ENCODE measurements around the gene CREBL2. TPM values are rescaled to one million over a fixed set of nuclear protein-coding genes. Genes with fewer than 3 reads are reported as not detected.
"Not testable (repeated sequence)": the region's sequence is repeated elsewhere in the genome, so short reads cannot be mapped to it uniquely, and the experiment has no call there.

The CREBL2 gene, protein sequence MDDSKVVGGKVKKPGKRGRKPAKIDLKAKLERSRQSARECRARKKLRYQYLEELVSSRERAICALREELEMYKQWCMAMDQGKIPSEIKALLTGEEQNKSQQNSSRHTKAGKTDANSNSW
- total RNA-seq (ENCODE audit: low replicate concordance) = 44.6 and 49.9 TPM in 2 replicates

DNA sequence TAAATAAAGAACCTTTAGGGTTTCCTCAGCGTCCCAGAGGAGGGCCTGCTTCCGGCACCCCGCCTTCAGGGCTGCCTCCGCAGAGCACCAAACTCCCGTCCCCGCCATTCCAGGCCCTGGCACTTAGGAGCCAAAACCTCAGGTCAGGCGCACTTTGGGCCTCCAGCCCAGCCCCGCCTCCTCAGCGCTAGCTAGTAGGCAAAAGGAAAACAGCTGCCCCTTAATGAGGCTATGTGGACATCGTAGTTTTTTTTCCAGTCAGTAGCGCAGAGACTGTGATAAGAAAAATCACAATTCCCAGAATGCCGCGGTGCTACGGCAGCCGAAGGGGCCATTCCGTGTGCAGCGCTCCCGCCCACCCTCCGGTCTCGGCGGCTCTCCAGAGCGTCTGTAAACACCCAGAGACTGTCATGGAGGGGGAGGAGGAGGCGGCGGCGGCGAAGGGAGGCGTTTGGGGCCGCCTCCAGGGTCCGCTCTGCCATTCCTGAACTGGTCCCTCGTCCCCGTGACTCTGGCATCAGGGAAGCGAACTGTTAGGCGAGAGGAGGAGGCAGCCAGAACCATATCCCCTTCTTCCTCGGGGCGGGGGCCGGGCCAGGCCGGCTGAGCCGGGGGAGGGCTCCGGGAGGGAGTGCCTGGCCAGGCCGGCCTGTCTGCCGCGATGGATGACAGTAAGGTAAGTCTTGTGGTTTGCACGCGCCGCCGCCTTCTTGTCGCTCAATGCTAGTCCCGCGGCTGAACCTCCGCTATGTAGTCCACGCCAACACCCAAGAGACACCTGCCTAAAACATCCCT, at the start of gene CREBL2:
CREBL2 (plus strand) TSS at position 365 of the 795 bp plus-strand sequence; CDS start at position 662, 297 bp downstream.
- peak within 1 kb of the TSS; percentile 90 for H3K4me3 ChIP-seq (ENCODE audit: low read depth, low read length)
- peak; percentile 98 for DNase-seq (ENCODE audit: low read depth)
- TF ChIP-seq, protein P1, sequence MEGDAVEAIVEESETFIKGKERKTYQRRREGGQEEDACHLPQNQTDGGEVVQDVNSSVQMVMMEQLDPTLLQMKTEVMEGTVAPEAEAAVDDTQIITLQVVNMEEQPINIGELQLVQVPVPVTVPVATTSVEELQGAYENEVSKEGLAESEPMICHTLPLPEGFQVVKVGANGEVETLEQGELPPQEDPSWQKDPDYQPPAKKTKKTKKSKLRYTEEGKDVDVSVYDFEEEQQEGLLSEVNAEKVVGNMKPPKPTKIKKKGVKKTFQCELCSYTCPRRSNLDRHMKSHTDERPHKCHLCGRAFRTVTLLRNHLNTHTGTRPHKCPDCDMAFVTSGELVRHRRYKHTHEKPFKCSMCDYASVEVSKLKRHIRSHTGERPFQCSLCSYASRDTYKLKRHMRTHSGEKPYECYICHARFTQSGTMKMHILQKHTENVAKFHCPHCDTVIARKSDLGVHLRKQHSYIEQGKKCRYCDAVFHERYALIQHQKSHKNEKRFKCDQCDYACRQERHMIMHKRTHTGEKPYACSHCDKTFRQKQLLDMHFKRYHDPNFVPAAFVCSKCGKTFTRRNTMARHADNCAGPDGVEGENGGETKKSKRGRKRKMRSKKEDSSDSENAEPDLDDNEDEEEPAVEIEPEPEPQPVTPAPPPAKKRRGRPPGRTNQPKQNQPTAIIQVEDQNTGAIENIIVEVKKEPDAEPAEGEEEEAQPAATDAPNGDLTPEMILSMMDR (IDR thresholded peaks at IDR 0.05; ENCODE audit: insufficient read depth, low read length) = no peak

GRCh38 chr12:12562016-12562483, 49.6 kb upstream of the CREBL2 start:
- peak overlapping the region; percentile 88 for H3K4me3 ChIP-seq (ENCODE audit: low read depth, low read length)
- TF ChIP-seq, protein P1 (IDR thresholded peaks at IDR 0.05; ENCODE audit: insufficient read depth, low read length) = no peak
- DNase-seq (ENCODE audit: low read depth) = peak; percentile 21

DNA sequence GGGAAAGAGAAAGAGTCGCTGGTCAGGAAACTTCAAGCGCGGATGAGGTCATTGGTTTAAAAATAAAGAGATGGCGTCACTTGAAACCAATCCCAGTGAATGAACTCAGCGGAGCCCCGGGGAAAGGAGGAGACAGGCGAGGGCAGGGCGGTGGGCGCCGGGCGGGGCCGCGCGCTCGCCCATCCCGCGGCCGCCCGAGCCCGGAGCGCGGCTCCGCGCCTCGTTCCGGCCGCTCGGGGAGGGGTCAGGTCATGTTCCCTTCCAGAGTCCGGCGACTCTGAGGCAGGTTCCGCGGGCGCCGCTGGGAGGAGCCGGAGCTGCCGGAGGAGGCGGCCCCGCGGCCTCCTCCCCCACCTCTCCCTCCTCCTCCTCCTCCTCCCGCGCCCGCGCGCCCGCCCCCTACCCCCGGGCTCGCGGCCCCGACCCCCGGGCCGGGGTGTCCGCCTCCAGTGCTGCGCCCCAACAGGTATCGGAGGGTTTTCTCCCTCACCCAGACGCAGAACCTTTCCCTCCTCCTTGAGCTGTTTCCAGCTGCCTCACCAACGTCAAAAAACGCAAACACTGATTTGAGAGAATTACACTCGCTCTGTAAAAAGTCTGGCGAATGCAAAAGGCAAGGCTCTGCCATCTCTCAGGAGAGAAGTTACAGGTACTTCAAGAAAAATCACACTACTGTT, 49.0 kb upstream of the CREBL2 start, which contains the start of gene DUSP16:
DUSP16 (minus strand) TSS at position 279 of the 677 bp plus-strand sequence. CDS start 41,765 bp downstream, outside the sequence.
- peak; percentile 95 for DNase-seq (ENCODE audit: low read depth)
- peak within 1 kb of the TSS; percentile 88 for H3K4me3 ChIP-seq (ENCODE audit: low read depth, low read length)
- TF ChIP-seq, protein P1 (IDR thresholded peaks at IDR 0.05; ENCODE audit: insufficient read depth, low read length) = peak; percentile 6

DNA sequence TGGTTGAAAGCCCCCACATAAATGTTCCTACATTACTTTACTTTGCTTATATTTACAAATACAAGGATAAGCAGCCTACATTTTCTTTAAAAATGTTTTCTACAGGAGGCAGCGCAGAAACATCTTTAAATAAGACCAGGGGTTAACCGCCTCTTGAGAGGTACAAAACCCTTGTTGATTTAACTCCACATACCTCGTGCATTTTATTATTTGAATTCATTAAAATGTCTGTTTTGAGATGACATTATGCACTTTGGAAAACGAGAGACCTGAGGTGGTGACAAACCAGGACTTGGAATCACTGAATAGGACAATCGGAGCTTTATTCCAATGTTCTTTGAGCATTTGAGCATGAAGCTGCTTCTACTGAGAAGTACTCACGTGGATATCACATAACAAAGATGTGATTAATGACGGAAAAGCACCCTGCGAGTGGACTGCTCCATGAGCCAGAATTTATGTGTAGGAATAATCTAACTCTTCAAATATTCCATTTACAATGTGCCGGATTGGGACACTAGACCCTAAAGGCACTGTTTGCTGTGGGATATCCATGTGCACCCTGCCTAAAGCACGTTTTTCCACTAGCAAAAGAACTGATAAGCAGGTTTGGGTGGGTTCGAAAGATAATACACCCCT, 48.3 kb upstream of the CREBL2 start:
- DNase-seq (ENCODE audit: low read depth) = peak; percentile 41
- peak overlapping the region; percentile 88 for H3K4me3 ChIP-seq (ENCODE audit: low read depth, low read length)
- TF ChIP-seq, protein P1 (IDR thresholded peaks at IDR 0.05; ENCODE audit: insufficient read depth, low read length) = no peak

- H3K4me3 ChIP-seq (ENCODE audit: low read depth, low read length) = no peak overlapping the region
- no peak for DNase-seq (ENCODE audit: low read depth)
- TF ChIP-seq, protein P1 (IDR thresholded peaks at IDR 0.05; ENCODE audit: insufficient read depth, low read length) = no peak
Measured at GRCh38 chr12:12564911-12565310, 46.8 kb upstream of the CREBL2 start.

- DNase-seq (ENCODE audit: low read depth); H3K4me3 ChIP-seq (ENCODE audit: low read depth, low read length): not testable (repeated sequence)
Measured at GRCh38 chr12:12565971-12566370, 45.7 kb upstream of the CREBL2 start.
